Lower leg skin (tissue), 3 donors: ENCODE measurements around the gene SFXN2.

ENCODE experiments used
- CTCF ChIP-seq, 3 donors: fragments of 450-650 bp; IDR thresholded peaks; one replicate each; pipeline ENCODE4 v1.5.1; 2016; ENCODE audit warnings: antibody characterized with exemption in 3 of 3, mild to moderate bottlenecking in 3 of 3, moderate library complexity in 2 of 3
- POLR2A ChIP-seq, 2 donors: fragments of 450-650 bp; IDR thresholded peaks; one replicate each; pipeline ENCODE4 v1.6.1; 2016 to 2017; ENCODE audit warnings: antibody characterized with exemption in 2 of 2, mild to moderate bottlenecking in 1 of 2, moderate library complexity in 1 of 2

GRCh38 chr10:102777711-102778453 lies 63.4 kb downstream of the SFXN2 start:
- TF ChIP-seq CTCF (IDR thresholded peaks at IDR 0.05), result no peak
- no peak for TF ChIP-seq POLR2A (IDR thresholded peaks at IDR 0.05)
